HG02588 (cell line): ENCODE data around the gene ASTN2.

Experiments used
- ATAC-seq: cut with Tn5 transposase; IDR thresholded peaks from one replicate; pipeline ENCODE4 v1.9.1; 2021; ENCODE audit warnings: mild to moderate bottlenecking, moderate library complexity; ENCODE audit not compliant: unreplicated experiment

ASTN2 gene

GRCh38 chr9:116599342-116599884 is 815.4 kb downstream of the ASTN2 start:
- no peak for ATAC-seq

GRCh38 chr9:116596646-116597045 is 818.2 kb downstream of the ASTN2 start:
- no peak for ATAC-seq

- no peak for ATAC-seq
Observed at GRCh38 chr9:116594547-116594946, 820.3 kb downstream of the ASTN2 start.

- ATAC-seq: no peak
Observed at GRCh38 chr9:116592970-116593369, 821.9 kb downstream of the ASTN2 start.

GRCh38 chr9:116589392-116590354 is 825.2 kb downstream of the ASTN2 start:
- no peak for ATAC-seq

GRCh38 chr9:116587919-116588318 is 826.9 kb downstream of the ASTN2 start:
- ATAC-seq: no peak

GRCh38 chr9:116585896-116586295 is 829.0 kb downstream of the ASTN2 start:
- no peak for ATAC-seq

- no peak for ATAC-seq
Observed at GRCh38 chr9:116585204-116585603, 829.7 kb downstream of the ASTN2 start.

- ATAC-seq: no peak
Observed at GRCh38 chr9:116580853-116581252, 834.0 kb downstream of the ASTN2 start.

GRCh38 chr9:116576386-116576785 is 838.5 kb downstream of the ASTN2 start:
- no peak for ATAC-seq

GRCh38 chr9:116574027-116574679 is 840.7 kb downstream of the ASTN2 start:
- no peak for ATAC-seq

- peak; percentile 81 for ATAC-seq
Observed at GRCh38 chr9:116572095-116572748, 842.6 kb downstream of the ASTN2 start.

- ATAC-seq: no peak
Observed at GRCh38 chr9:116569111-116569510, 845.7 kb downstream of the ASTN2 start.

GRCh38 chr9:116566677-116567488 is 848.0 kb downstream of the ASTN2 start:
- no peak for ATAC-seq

GRCh38 chr9:116565986-116566385 is 848.9 kb downstream of the ASTN2 start:
- no peak for ATAC-seq

GRCh38 chr9:116564266-116564793 is 850.5 kb downstream of the ASTN2 start:
- no peak for ATAC-seq

- no peak for ATAC-seq
Observed at GRCh38 chr9:116558818-116559540, 855.9 kb downstream of the ASTN2 start.

- ATAC-seq: no peak
Observed at GRCh38 chr9:116558035-116558434, 856.8 kb downstream of the ASTN2 start.

- ATAC-seq: no peak
Observed at GRCh38 chr9:116555556-116556155, 859.2 kb downstream of the ASTN2 start.
